Cardiac fibroblast (primary cell): ENCODE data around the gene TRPC4.

Experiments used
- DNase-seq, 2 donors: peaks; one replicate each; pipeline versions ENCODE4 v3.0.0 to v3.0.0-alpha.2; 2010; ENCODE audit warnings: low read depth in 2 of 2
- H3K4me3 ChIP-seq, 2 donors: replicated peaks in 1 of 2; 1 replicate in 1 of 2; 2 replicates in 1 of 2; pipeline ENCODE4 v1.5.1; 2011; ENCODE audit warnings: low read depth in 2 of 2, low read length in 2 of 2, mild to moderate bottlenecking in 2 of 2, moderate library complexity in 1 of 2
- TF ChIP-seq, protein P1 (sequence below): IDR thresholded peaks from one replicate; pipeline ENCODE4 v1.5.1; 2011; ENCODE audit warnings: low read depth, mild to moderate bottlenecking, low read length, inconsistent platforms

The TRPC4 gene

DNA sequence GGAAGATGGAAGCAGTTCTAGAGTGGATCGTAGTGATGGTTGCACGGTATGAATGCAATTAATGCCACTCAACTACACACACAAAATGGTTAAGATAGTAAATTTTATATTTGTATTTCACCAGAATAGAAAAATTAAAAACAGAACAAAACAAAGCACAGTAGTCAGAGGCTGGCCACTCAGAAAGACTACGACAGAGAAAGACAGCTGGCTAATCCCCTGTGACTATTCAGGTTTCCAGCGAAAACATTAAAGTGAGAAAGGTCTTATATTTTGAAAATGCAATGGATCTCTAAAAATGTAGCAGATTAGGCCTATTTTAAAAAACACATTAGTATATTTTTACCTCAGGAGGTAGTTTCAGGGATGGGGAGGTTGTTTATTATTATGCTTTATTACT, 139.7 kb downstream of the TRPC4 start:
- no peak overlapping the region for H3K4me3 ChIP-seq
- TF ChIP-seq, protein P1, sequence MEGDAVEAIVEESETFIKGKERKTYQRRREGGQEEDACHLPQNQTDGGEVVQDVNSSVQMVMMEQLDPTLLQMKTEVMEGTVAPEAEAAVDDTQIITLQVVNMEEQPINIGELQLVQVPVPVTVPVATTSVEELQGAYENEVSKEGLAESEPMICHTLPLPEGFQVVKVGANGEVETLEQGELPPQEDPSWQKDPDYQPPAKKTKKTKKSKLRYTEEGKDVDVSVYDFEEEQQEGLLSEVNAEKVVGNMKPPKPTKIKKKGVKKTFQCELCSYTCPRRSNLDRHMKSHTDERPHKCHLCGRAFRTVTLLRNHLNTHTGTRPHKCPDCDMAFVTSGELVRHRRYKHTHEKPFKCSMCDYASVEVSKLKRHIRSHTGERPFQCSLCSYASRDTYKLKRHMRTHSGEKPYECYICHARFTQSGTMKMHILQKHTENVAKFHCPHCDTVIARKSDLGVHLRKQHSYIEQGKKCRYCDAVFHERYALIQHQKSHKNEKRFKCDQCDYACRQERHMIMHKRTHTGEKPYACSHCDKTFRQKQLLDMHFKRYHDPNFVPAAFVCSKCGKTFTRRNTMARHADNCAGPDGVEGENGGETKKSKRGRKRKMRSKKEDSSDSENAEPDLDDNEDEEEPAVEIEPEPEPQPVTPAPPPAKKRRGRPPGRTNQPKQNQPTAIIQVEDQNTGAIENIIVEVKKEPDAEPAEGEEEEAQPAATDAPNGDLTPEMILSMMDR, result no peak
- peak in 1 of 2 donors; percentile 23 for DNase-seq

DNA sequence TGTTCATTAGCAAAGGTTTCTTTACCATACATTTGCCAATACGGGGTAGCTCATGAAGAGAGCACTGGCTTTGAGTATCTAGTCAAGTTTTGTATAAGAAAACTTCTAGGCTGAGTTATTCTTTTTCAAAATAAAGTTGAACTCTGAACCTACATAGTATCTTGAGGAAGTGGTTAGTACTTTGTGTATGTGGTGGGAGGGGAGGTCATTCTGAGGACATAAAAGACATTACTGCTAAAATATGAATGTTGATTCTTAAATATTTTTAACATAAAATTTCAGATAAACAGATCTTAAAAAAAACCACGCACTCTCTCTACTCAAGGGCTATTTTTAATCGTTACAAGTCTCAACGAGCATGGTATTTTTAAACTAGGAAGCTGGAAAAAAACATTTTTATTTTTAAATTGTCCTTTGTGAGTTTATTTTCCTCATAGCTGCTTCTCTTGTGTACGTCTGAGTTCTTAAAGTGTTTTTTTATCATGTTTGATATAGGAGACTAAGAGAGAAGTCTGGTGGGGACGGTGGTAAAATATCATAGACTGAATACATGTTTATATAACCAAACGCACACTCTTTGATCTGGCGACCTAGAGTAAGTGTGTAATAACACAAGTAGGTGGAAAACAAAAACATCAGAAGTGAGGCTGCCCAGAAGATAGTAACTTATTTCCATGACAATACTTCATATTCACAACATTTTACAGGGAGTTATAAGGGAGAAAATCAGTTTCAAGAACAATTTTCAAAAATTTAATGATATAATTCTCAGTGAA, 153.0 kb downstream of the TRPC4 start:
- no peak overlapping the region for H3K4me3 ChIP-seq
- peak; percentile 74 to 80 for DNase-seq
- TF ChIP-seq, protein P1, result no peak

DNA sequence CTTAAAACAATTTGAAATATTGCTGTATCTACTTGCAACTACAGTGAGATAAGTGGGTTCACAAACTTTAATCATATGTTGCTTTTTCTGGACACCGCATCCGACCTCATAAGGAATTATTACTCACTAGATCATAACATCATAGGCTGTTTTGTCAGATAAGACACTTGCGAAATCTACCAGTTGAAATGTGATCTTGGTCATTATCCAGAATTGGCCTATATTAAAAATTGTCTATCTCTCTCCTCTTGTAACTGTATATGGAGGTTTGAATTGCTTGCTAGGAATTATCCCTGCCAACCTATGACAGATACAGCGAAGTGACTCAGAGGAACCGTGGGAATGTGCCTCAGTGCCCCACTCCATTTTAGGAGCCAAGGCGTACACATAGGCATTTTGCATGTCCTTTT, 154.0 kb downstream of the TRPC4 start:
- DNase-seq, result peak; percentile 91 to 93

DNA sequence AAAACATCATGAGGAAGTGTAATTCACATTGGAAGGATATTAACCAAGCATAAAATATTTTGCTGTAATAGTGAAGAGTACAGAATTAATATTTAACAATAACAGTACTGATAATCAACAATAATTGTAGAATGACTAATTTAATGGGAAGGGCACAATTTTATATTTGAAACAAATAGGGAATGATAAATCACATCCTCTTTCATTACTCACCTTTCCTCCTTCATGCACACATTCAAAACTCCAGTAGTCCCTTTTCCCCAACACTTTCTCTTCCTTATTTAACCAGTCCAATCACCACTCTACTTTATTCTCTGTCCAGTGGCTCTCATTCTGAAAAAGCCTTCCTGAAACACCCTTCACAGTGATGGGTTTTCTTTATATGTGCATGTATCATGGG, 160.3 kb downstream of the TRPC4 start:
- no peak for DNase-seq
- H3K4me3 ChIP-seq, result no peak overlapping the region
- TF ChIP-seq, protein P1, result no peak

More for the DNA sequence above, 154.0 kb downstream of the TRPC4 start:
- H3K4me3 ChIP-seq, result no peak overlapping the region
- TF ChIP-seq, protein P1, result no peak

DNA sequence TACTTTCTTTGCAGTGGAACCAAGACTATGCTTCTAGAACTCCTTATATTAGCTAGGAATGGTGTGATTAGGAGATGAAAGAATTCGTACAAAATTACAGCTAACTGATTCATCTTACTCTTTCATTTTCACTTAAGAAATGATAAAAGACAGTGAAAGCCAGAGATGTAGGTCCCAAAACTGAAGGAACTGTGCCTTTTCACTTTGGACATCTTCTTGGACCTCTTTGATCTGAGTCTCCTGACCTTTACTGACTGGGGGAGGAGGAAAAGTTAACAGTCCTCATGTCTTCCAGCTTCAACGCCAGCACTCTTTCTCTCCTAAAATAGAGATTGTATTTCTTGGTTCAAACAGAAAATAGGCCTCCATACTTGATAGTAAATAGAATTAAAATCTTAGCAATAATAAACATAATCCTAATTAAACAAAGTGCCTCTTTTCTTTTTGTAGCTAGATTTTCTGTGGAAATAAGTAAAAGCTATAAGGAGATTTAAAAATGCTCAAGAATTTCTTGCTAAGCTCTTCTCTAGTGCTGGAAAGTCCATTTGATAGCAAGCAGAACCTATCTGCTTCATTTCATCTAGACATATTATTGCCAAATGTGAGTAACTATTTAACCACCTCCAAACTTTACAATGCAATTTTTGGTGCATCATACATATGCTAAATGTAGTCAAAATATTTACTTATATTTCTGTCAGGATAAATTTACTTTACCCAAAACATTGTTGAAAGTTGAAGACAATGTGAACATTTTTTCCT, 161.7 kb downstream of the TRPC4 start:
- DNase-seq, result no peak
- H3K4me3 ChIP-seq, result no peak overlapping the region
- TF ChIP-seq, protein P1, result no peak

DNA sequence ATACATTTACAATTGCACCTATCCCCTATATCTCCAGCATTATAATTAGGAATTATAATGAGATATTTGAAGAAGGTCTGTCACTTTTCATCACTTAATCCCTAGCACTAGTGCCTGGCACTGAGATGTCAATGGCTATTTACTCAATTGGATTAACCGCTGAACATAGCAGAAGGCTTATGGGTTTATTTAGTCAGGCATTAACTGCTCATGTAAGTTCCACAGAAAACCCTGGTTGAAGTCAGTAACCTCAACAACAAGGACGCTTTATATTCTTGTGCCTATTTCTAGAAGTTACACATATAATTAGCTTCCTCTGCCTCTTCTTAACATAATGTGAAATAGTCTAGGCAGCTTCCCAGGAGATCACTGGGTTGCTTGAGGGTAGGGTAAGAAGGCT, 163.5 kb downstream of the TRPC4 start:
- TF ChIP-seq, protein P1, result no peak
- no peak for DNase-seq
- no peak overlapping the region for H3K4me3 ChIP-seq
